Testis (tissue), 3 donors: Measurements from ENCODE around the gene IER3IP1. TPM values are rescaled to one million over a fixed set of nuclear protein-coding genes. Genes with fewer than 3 reads are reported as not detected.

Experiments used
- DNase-seq: peaks from one replicate; pipeline ENCODE4 v3.0.0-alpha.2; 2019
- H3K27ac ChIP-seq, 2 donors: fragments of 200-600 bp; sonication (generic); one replicate each; pipeline ENCODE4 v1.5.1; 2019
- H3K27me3 ChIP-seq: fragments of 200-600 bp; sonication (generic); one replicate; pipeline ENCODE4 v1.5.1; 2019
- H3K36me3 ChIP-seq: fragments of 200-600 bp; sonication (generic); one replicate; pipeline ENCODE4 v1.5.1; 2017; ENCODE audit warnings: low read depth; ENCODE audit errors: missing control alignments
- H3K4me1 ChIP-seq: fragments of 200-600 bp; sonication (generic); one replicate; pipeline ENCODE4 v1.5.1; 2019
- H3K4me3 ChIP-seq, 2 donors: fragments of 200-600 bp; sonication (generic); one replicate each; pipeline ENCODE4 v1.5.1; 2017 to 2019
- H3K9me3 ChIP-seq: fragments of 200-600 bp; sonication (generic); one replicate; pipeline ENCODE4 v1.5.1; 2017
- POLR2A ChIP-seq: fragments of 450-650 bp; IDR thresholded peaks from one replicate; pipeline ENCODE4 v1.6.1; 2017; ENCODE audit warnings: antibody characterized with exemption, mild to moderate bottlenecking, moderate library complexity
- WGBS, 2 donors: methylation state at CpG; one replicate each; pipeline ENCODE4 v1.1.5; 2018; 5-methylcytosine and 5-hydroxymethylcytosine counted together
- intact Hi-C: fragments of 100-400 bp; cut with DNase I; formaldehyde crosslinking; loops from one replicate; pipeline ENCODE4 v1.15.1; 2023; ENCODE audit warnings: low total_unique reads
- polyA plus RNA-seq: library from polyadenylated mRNA; stranded (reverse); fragments of 350-450 nt; fragmentation: Illumina TruSeq; extraction: RNeasy Lipid Tissue Mini Kit (QIAGEN cat#74804); gene quantifications from one replicate; pipeline ENCODE4 v1.2.3, GENCODE V29; 2014; ENCODE audit warnings: low read depth, low replicate concordance; ENCODE audit not compliant: insufficient read depth
- small RNA-seq, 2 donors: library from RNA; depleted of rRNA; stranded (forward); fragments of <200 nt; gene quantifications; one replicate each; pipeline ENCODE3, GENCODE V24; 2016
- total RNA-seq, 2 donors: library from RNA; depleted of rRNA; stranded (reverse); fragments of >200 nt; gene quantifications; one replicate each; pipeline ENCODE4 v1.2.3, GENCODE V29; 2016
- TF ChIP-seq, protein P1 (sequence below), 3 experiments: fragments of 450-650 bp in 2 of 3; fragments of 200-600 bp in 1 of 3; sonication (generic) in 1 of 3; IDR thresholded peaks; one replicate each; pipeline ENCODE4 v1.5.1; 2016 to 2019; ENCODE audit warnings: antibody characterized with exemption in 3 of 3, mild to moderate bottlenecking in 2 of 3, moderate library complexity in 1 of 3

IER3IP1 gene
- total and polyA plus RNA-seq, 3 donors from 2014 or later: 12.3 to 15.9 (median 14.2) TPM

GRCh38 chr18:47108998-47109405 lies 67.2 kb downstream of the IER3IP1 start:
- no peak for DNase-seq
- intact Hi-C loops: no loop called here
- H3K27ac ChIP-seq: no peak overlapping the region
- no peaks in the 10 kb centered on the region for H3K36me3 ChIP-seq
- no peaks in the 10 kb centered on the region for H3K9me3 ChIP-seq
- no peaks in the 10 kb centered on the region for H3K27me3 ChIP-seq
- 89% methylated on average over 6 to 7 of the region's 7 CpGs for WGBS, 2 donors
- TF ChIP-seq POLR2A: no peak
- TF ChIP-seq, protein P1, sequence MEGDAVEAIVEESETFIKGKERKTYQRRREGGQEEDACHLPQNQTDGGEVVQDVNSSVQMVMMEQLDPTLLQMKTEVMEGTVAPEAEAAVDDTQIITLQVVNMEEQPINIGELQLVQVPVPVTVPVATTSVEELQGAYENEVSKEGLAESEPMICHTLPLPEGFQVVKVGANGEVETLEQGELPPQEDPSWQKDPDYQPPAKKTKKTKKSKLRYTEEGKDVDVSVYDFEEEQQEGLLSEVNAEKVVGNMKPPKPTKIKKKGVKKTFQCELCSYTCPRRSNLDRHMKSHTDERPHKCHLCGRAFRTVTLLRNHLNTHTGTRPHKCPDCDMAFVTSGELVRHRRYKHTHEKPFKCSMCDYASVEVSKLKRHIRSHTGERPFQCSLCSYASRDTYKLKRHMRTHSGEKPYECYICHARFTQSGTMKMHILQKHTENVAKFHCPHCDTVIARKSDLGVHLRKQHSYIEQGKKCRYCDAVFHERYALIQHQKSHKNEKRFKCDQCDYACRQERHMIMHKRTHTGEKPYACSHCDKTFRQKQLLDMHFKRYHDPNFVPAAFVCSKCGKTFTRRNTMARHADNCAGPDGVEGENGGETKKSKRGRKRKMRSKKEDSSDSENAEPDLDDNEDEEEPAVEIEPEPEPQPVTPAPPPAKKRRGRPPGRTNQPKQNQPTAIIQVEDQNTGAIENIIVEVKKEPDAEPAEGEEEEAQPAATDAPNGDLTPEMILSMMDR (IDR thresholded peaks at IDR 0.05): no peak
- no peak overlapping the region for H3K4me3 ChIP-seq
- no peaks in the 10 kb centered on the region for H3K4me1 ChIP-seq

DNA sequence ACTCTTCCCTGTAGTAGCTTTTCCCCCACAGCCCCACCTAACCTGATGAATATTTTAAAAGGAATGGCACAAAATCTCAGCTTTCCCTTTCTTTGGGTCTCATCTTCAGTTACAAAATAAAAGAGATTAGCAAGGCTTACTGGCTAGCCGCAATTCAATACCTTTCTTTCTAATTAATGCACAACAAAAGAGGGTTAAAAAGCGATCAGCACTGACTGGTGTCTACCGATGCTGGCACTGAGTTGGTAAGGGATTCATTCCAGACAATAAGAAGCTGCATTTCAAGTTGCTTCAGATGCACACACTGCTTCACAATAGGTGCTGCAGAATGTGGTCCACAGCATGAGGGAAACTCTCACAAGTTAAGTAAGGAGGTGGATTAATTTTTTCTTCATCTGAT lies 67.8 kb downstream of the IER3IP1 start:
- H3K4me1 ChIP-seq: no peaks in the 10 kb centered on the region
- DNase-seq: no peak

More for the DNA sequence above, 67.8 kb downstream of the IER3IP1 start:
- intact Hi-C loops: no loop called here
- 64 to 79% methylated on average over 3 of the region's 3 CpGs for WGBS, 2 donors
- no peaks in the 10 kb centered on the region for H3K36me3 ChIP-seq
- no peak for TF ChIP-seq POLR2A
- TF ChIP-seq, protein P1 (IDR thresholded peaks at IDR 0.05): no peak
- H3K4me3 ChIP-seq: no peak overlapping the region
- H3K27me3 ChIP-seq: no peaks in the 10 kb centered on the region
- no peak overlapping the region for H3K27ac ChIP-seq
- no peaks in the 10 kb centered on the region for H3K9me3 ChIP-seq

Small RNAs within 50 kb of the gene (small RNA-seq; reads per million reads assigned to genes)
- gene AC012254.4: 0 reads per million in 2 donors

Other genes with a start within 250 kb of the IER3IP1 start
- 1 to 10 TPM; 4.4 to 8.4 TPM for gene ELOA2, start 140.7 kb downstream of the IER3IP1 start, total RNA-seq
- gene ELOA2, start 140.7 kb downstream of the IER3IP1 start, polyA plus RNA-seq: 8.0 TPM
- 10 to 100 TPM; 39.8 to 40.4 TPM for gene HDHD2, start 25.9 kb downstream of the IER3IP1 start, total RNA-seq
- gene HDHD2, start 25.9 kb downstream of the IER3IP1 start, polyA plus RNA-seq: 32.3 TPM
- 1 to 10 TPM in 1 of 2 donors, under 1 TPM in 1; 0.43 to 1.4 TPM for gene SKOR2, start 75.3 kb upstream of the IER3IP1 start, total RNA-seq
- 0.59 TPM for gene SKOR2, start 75.3 kb upstream of the IER3IP1 start, polyA plus RNA-seq